Retina (tissue), 1 donor: ENCODE data around the gene ATP10B.

Source experiments
- DNase-seq: peaks from one replicate; pipeline ENCODE4 v3.0.0-alpha.2; 2016

ATP10B gene

DNA sequence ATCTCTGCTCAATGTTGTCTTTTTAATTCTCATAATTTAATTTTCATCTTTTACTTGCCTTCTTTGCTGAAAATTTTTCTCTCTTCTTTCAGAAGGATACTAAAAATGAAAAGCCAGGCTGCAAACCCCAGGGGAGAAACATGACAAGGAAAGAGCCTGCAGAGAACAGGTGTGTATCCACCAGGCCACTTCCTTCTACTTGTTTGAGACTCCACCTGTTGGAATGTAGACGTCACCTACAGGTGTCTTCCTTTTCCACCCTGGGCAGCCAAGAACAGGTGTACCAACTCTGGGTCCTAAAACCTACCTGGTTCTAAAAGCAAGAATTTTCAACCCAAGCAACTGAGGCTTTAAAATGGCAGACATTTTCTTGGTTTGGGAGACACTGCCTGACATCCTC lies 166.8 kb downstream of the ATP10B start:
- DNase-seq, result no peak

DNA sequence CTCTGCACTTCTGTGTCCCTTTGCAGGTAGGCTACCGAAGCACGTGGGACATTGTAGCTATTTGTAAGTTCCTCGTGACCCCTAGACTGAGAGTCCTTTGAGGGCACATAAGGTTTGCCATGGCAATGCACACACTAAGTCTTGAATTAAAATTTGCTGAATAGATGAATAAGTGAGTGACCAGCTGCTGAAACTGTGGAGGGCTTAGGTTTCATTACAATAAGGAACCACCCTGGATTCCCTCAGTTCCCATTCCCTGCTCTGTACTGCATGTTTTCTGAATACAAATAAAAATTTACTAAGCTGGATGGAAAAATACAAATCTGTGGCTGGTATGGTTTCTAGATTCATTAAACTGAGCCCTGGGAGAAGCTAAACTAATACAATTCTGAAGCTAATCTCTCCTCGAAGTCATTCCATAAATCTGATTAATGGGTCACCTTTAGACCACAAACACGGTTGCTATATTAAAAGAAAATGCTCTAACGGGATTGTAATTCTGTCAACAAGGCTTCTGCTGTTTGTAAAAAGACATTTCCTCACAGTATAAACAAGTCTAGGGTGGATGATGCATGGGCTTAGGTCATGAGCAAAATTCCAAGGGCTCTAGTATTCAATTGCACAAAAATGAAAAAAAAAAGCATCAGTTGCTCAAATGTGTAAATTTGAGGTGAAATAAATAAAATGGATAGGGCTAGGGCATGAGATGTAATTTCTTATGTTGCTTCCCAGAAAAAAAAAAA lies 172.3 kb downstream of the ATP10B start:
- DNase-seq, result no peak

DNA sequence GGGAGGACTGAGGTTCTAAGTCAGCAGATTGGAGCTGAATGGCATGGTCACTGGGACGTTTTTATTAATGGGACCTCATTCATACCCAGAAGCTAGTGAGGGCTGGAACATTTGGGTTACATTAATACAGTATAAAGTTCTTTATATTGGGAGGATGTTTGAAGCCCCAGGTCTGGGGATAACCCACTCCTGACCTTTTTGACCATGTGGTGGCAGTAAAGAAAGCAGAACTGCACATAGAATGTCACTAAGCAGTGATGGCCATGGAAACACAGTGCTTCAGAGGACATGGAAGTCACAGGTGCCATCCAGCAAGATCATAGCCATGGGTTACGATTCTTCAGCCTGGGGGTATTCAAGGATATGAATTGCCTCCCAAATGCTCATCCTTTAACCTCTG lies 176.0 kb downstream of the ATP10B start:
- no peak for DNase-seq

DNA sequence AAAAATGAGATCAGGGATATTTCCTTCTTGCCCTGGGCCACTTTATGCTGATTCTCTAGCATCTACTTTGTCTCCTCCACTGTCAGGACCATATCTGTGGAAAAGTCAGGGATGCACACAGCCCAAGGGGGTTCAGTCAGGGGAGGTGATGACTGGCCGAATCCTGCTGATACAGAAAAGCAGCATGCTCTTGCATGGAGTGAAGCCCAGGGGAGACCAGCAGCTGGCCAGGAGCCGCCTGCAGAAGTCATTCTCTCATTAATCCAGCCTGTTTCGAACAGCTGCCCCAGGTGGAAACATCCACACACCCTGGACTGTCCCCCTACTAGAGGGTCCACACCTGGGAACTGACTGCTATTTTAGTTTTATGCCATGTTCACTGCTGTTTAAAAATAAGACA lies 177.1 kb downstream of the ATP10B start:
- peak; percentile 21 for DNase-seq

DNA sequence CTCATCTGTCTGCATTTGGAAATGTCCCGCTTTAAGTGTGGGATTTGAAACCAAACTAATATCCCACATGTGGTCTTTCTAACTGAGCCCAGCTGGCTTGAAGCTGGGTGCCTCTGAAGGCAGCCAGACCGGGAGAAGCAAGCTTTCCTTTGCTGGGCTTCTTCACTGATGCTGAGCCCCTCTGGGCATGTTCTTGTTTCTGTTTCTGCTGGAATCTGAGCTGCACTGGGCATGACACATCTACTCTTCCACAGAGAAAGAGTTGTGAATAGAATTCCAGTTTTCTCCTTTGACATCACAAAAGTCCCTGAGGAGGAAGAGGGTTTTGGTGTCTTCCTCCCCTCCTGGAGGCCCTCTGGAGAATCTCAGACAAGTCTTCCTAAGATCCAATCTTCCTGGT lies 179.5 kb downstream of the ATP10B start:
- DNase-seq, result no peak

DNA sequence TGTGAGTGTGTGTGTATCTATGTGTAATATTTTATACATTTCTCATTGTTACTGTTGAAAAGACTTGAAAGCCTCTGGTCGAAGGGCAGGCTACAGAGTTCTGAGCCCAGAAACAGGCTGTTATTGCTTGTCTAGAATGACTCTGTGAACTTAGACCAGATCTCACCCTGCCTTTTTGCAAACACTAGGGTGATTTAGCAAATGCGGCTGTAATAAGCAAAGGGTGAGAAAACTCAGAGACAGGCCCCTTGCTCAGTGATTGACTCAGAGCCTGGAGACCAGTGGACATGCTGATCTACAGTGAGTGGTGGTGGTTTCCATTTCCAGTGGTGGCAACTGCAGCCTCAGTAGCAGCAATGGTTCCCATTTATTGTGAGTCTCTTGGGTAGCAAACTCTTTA lies 183.7 kb downstream of the ATP10B start:
- DNase-seq, result no peak

DNA sequence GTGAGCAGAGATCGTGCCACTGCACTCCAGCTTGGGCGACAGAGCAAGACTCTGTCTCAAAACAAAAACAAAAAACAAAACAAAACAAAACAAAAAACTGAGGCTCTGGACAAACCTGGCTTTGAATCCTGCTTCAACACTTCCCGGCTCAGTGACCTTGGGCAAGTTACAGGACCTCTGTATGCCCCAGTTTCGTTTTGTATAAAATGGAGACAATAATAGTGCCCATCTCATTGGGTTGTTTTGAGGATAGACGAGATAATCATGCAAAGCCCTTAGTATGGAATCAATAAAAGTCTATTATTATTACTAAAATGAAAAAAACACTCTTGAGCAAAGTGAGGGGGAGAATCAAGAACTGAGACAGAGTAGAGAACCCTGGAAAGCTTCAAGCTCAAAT lies 184.9 kb downstream of the ATP10B start:
- DNase-seq, result no peak

DNA sequence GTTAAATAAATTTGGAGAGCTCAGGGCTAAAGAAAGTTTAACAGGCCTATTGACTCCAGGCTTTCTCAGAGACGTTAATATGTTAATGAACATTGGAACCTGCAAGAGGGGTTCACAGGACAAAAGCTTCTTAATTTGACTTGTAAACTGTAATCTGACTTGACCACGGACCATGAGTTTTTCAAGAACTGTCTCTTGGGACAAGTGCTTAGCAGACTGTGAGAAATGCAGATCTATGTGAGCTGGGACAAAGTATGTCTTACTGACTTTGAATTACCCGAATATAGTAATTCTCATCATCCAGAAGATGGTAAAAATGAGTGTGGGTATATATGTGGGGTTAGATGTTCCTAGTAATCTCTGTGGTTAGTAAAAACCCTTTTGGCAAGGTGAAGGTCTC lies 186.6 kb downstream of the ATP10B start:
- no peak for DNase-seq

DNA sequence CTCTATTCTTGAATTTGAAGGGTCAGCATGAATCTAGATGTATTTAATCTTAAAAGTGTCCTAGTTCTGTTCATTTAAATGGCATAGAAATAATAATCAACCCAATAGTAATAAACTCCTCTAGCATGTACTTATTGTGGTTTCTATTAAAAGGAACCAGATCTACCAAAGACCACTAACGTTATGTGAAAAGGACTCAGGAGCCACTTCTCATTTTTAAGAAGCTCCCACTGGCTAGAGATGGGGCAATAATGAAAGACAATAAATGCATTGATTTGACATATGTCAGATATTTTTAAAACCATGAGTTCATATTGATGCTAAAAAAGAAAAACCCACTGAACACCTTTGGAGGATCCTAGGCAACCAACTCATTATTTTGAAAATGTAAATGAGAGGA lies 191.9 kb downstream of the ATP10B start:
- DNase-seq, result no peak

DNA sequence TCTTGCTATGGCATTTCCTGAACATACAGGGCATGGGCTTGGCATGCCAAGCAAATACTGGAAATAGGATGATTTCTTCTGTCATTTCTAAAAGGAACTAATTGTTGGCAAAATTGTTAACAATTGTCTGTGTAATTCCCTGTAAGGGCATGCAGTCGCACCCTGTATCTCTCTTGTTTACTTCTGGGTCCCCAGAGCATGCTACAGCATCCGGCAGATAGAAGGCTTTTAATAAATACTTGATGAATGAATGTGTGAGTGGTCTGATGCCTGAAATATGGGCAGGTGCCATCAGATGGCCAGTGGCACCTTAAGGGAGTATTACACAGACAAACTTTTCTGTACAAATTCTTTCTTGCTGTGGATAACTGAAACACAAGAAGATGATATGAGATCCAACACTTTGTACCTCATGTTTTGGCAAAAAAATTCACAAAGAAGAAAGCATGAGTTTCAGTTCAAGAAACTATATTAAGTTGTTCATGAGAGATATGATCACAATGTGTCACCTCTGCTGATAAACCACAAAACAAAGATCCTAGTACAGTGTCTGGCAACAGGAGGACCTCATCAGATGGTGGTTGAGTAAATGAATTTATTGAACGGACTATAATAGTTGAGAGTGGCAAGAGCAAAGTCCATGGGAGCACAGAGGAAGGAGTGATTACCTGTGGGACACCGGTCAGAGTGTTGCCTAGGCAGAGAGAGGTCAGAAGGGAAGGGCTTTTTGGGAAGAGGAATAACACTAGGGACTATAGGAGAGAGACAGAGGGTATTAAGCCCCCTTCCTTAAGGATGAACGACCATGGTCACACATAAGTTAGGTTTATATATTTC lies 194.2 kb downstream of the ATP10B start:
- no peak for DNase-seq

DNA sequence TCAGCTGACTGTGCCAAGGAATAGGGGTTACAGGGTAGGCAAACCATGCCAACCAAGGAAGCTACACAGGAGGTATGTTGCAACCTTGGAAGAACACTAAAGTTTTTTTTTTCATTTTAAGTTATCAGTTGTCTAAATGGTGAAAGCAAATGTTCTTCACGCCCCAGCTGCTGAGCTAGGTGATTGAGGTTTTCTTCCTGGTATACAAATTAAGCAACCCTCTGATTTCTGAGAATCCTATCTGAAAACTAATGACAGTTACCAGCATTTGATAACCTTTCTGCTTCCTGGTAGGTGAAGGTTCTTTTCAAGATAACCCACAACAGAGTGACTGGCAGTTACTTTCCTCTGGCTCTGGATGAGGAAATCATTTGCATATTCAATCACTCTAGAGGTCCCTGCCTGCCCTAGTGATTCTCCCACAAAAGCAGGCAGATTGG lies 194.9 kb downstream of the ATP10B start:
- DNase-seq, result no peak

DNA sequence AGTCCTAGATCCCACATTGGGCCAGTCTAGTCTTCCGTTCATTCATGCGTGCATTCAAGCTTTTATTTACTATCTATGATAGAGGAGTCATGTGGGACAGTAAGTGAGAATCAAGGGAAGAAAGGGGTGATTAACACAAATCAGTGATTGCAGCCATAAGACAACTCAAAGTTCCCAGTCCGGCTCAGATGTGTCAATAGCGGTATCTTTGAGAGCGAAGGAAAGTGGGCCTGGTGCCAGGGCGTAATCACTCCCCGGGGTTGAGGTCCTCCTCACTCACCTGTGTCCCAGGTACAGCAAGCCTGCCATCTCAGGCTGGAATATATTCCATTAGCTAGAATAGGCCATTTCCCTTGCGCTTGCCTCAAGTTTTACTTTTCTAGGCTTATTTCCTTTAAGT lies 196.3 kb downstream of the ATP10B start:
- DNase-seq, result no peak

DNA sequence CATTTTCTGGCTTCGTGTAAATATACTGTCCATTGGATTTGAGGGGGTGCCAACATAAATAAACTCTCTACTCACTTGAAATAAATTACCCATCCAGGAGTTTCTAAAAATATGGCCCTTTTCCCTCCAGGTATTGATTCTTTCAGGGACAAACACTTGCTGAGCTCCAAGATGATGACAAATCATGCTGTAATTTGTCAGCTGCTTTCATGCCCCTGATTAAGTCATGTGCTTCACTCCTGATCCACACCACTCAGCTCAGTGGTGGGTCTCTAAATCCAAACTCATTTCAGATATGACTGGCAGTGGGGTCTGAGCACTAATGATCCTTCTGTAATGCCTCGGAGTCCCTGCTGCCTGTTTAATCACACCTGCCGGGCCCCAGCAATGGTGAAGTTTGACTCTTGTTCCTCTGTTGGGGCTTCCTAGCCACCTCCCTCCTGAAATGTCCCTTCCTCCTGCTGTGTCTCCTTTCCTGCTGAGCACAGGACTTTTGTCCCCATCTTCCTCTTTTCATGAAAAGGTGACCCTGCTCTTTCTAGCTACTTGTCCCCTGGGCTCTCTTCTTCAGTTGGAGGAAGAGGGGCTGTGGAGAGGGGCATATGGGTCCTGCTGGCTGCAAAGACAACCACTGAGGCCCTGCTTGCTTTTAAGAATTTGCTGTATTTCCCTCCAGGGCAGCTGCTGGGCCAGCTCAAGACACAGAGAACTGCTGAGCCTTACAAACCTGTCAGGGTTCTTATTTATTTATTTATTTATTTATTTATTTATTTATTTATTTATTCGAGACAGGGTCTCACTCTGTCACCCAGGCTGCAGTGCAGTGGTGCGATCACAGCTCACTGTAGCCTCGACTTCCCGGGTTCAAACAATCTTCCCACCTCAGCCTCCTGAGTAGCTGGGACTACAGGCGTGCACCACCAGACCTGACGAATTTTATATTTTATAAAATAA lies 200.0 kb downstream of the ATP10B start:
- no peak for DNase-seq

DNA sequence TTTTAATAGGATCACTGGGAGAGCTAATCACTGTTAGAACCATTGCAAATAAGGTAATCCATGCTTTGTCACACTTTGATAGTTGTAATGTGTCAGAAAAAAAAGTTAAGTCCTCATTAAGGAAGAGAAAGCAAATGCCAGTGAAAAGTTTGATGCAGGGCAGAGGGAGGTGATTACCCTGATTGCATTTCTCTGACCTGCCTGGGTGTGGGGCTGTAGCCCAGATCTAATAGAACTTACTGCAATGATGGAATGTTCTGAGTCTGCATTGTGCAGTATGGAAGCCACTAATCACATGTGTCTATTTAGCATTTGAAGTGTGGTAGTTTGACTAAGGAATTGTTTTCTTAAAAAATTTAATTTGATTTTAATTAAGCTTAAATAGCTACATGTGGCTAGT lies 202.7 kb downstream of the ATP10B start:
- no peak for DNase-seq

DNA sequence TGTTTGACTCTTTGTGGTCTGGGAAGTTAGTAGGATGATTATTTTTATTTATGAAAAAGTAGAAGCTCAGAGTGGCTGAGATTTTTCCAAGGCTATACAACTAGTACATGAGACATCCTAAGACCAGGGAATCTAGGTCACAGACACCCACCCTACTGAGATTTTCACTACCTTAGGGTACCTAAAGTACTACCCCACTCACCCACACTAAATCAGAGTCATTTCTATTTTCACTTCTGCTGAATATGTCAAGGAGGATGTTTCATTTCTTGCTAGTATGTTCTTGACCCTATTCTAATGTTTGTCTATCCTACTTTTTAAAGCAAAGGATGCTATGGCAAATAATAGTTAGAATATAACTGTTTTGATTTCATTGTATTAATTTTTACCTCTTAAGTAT lies 206.0 kb downstream of the ATP10B start:
- no peak for DNase-seq

DNA sequence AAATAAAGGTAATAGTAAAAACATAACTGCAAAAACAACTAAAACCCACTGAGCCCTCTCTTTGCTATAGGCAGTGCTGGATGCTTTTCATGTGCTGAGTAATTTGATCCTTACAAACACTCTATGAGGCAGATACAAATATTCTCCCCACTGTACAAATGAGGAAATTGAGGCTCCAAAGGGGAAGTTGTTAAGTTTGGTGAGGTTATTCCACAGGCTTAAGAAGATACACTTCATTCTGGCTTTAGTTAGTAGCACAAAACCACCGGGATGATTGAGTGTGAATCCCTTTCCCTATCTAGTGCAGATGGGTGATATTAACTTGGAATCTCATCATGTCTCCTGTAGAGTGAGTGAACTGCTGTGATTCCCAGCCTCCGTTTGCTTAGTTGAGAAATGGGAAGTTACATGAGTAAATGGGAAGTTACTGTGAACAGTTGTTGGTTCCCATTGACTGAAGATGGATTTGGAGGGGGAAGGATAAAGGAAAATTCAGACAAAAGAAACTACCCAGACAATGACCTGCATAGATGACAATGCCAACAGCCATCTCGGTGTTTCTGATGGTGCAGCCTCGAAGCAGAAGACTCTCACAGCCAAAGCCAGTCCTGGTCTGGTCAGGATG lies 208.3 kb downstream of the ATP10B start:
- DNase-seq, result no peak

DNA sequence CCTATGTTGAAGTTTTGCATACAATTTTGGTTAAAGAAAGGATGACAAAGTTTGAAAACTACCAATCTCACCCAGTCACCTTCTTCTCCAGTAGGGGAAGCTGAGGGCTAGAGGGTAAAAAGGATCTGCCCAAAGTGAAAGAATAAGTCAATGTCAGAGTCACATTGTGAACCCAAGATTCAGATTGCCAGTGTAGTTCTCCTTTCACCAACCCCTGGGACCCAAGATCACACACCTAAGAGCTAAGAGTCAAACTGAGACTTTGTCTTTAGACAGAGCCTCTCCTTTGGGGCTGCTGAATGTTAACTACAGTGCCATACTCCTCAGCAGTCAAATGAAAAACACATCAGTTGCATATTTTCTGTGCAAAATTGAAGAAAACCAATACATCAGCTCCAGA lies 210.6 kb downstream of the ATP10B start:
- no peak for DNase-seq

DNA sequence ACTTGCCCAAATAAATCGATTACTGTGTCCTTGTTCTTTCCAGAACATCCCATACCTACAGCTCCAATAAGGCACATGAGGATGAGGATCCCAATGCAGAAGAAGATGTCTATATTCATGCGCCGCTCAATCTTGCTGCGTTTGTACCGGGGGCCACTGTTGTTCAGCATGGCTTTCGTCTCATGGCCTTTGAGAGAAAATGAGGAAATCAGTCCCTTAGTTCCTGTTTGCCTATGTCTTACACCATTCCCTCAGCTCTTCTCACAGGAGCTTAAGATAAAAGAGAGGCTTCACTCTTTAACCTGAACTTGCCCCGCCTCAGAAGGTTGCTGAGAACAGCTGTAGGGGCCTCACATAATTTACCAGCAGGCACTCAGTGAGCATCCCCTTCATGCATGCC lies 211.6 kb downstream of the ATP10B start:
- DNase-seq, result no peak

DNA sequence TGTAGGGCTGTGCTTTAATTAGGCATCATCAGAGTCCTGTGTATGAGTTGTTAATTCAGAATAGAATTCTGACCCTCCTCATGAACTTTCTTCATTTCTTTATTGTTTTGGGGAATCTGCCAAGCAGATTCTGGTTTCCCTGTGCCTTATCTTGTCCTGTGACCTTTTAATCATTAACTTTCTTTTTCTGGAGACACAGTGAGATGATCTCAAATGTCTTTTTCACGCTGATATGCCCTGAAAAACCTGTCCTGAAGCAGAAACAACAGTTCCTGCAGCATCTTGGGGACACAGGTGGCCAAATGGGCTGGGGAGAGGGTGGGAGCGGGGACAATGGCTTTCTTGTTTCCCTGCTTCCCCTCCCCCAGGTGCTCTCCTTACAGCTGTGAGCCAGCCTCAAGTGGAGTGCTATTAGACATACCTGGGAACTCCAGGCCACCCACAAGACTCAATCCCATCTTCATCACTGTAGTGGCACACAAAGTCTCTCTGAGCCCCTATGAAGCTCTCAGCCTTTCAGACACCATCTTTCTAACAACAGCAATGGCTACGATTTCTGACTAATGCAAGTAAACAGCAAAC lies 213.8 kb downstream of the ATP10B start:
- no peak for DNase-seq

DNA sequence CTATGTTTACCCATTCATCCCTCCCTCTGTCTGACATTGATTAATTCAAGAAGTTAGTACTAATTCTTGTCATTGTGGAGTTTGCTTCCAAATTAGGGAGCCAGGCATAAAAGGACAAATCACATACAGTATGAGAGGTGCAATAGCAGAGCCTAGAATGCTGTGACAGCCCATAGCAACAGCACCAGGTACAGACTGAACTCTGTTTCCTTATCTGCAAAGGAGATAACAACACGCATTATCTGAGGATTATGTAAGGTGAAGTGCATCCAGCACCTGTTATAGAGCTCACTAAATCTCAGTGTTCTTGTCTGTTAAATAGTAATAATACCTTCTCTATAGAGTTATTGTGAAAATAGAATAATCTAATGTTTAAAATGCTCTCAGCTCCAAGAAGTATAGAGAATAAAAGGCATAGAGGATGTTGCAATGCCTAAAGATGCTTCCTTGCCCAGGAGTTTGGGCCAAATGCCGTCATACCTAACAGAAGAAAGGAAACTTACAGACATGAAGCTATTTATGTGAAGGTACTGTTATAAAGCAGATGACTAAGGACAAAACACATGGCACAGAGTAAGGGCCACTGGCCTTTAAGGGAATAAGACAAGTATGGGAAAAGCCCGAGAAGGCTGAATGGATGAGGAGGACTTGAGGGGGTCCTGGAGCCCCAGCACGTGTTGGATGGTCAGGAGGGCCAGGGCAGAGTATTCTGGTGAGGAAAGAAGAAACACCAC lies 214.5 kb downstream of the ATP10B start:
- no peak for DNase-seq

DNA sequence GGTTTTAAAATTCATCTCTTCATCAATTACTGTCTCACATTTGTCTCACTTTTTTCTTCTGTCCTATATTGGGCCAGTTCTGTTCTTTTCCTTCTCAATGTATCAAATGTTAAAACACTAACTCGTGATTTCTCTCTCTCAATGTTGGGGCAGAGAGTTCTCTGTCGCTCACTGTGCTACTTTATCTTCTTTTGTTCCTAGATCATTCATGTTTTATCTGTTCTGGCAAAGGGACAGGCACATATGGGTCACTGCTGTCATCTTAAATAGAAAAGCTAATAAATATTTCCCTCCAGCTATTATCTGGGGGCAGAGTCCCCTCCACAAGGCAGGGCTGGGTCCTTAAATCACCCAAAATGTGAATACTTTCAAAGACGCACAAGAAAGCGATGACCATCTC lies 216.3 kb downstream of the ATP10B start:
- DNase-seq, result no peak

DNA sequence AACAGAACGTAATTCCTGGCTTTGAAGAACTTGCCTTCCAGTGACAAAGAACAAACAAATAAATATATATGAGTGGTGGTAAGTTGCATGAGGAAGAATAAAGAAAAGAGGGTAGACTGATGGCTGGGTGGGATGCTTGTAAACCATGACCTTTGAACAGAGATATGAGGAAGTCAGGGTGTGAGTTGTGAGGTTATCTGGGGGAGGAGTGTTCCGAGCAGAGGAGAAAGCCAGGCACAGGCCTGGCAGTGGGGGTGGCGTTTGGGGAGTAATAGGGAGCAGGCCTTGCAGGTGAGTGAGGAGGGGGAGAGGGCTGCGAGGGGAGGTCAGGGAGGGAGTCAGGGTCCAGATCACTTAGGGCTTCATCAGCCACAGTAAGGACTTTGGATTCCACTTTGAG lies 217.0 kb downstream of the ATP10B start:
- DNase-seq, result no peak
